Effector memory CD8-positive, alpha-beta T cell (primary cell): ENCODE results near the gene LDLRAD1.

Experiments used
- ATAC-seq: fragments of 150-1000 bp; cut with Tn5 transposase; replicated peaks from 2 replicates; pipeline ENCODE4 v1.10.0; 2021; ENCODE audit warnings: mild to moderate bottlenecking, moderate library complexity
- DNase-seq, 3 experiments: peaks; one replicate each; pipeline ENCODE4 v3.0.0; 2021
- H3K27ac Mint-ChIP-seq, 2 donors: one replicate each; pipeline ENCODE4 v1.8.0; 2022; ENCODE audit warnings: mild to moderate bottlenecking in 2 of 2, mixed read lengths in 2 of 2, moderate library complexity in 2 of 2
- H3K27me3 Mint-ChIP-seq, 2 donors: one replicate each; pipeline ENCODE4 v1.8.0; 2022; ENCODE audit warnings: mixed read lengths in 2 of 2
- H3K36me3 Mint-ChIP-seq: one replicate; pipeline ENCODE4 v1.8.0; 2022; ENCODE audit warnings: mild to moderate bottlenecking, moderate library complexity, mixed read lengths; ENCODE audit not compliant: insufficient read depth
- H3K4me1 Mint-ChIP-seq, 2 donors: one replicate each; pipeline ENCODE4 v1.8.0; 2022; ENCODE audit warnings: low read depth in 2 of 2, mixed read lengths in 2 of 2
- H3K4me3 Mint-ChIP-seq, 2 donors: one replicate each; pipeline ENCODE4 v1.8.0; 2022; ENCODE audit warnings: mild to moderate bottlenecking in 2 of 2, mixed read lengths in 2 of 2, moderate library complexity in 2 of 2
- H3K9me3 Mint-ChIP-seq, 2 donors: one replicate each; pipeline ENCODE4 v1.8.0; 2022; ENCODE audit warnings: mixed read lengths in 2 of 2

Gene LDLRAD1

DNA sequence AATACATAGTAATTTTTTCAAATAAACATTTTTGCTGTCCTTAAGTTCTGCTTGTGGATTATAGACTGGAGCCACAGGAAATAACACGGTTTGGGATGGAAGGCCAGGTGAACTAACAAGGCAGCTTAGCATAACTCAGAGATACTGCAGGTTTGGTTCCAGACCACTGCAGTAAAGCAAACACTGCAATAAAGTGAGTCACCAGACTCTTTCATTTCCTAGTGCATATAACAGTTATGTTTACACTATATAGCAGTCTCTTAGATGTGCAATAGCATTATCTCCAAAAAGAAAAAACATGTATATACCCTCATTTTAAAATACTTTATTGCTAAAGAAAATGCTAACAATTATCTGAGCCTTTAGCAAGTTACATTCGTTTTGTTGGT is 49.9 kb downstream of the LDLRAD1 start:
- no peak overlapping the region for H3K27ac Mint-ChIP-seq
- no peak overlapping the region for H3K4me3 Mint-ChIP-seq
- no peaks in the 10 kb centered on the region for H3K9me3 Mint-ChIP-seq
- peaks cover 24% of the 10 kb centered on the region for H3K36me3 Mint-ChIP-seq
- no peak for DNase-seq
- no peaks in the 10 kb centered on the region for H3K4me1 Mint-ChIP-seq
- H3K27me3 Mint-ChIP-seq = no peaks in the 10 kb centered on the region
- ATAC-seq = no peak

GRCh38 chr1:53967409-53968124 is 50.4 kb downstream of the LDLRAD1 start:
- no peak for DNase-seq
- no peaks in the 10 kb centered on the region for H3K9me3 Mint-ChIP-seq
- no peaks in the 10 kb centered on the region for H3K4me1 Mint-ChIP-seq
- no peaks in the 10 kb centered on the region for H3K27me3 Mint-ChIP-seq
- H3K4me3 Mint-ChIP-seq = no peak overlapping the region
- H3K36me3 Mint-ChIP-seq = peaks cover 24% of the 10 kb centered on the region
- peak overlapping the region in 1 of 2 donors; percentile 38 for H3K27ac Mint-ChIP-seq
- ATAC-seq = no peak

DNA sequence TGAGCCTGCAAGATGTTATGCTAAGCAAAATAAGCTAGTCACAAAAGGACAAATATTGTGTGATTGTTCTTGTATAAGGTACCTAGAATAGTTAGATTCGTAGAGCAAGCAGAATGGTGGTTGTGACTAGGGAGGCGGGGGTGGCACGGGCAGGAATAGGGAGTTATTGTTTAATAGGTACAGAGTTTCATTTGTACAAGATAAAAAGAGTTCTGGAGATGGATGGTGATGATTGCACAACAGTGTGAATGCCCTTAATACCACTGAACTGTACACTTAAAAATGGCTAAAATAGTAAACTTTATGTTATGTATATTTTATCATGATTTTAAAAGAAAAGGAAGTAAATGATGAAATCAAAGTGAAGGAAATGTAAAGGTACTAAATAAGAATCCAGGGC is 51.2 kb downstream of the LDLRAD1 start:
- DNase-seq (no peak), ATAC-seq (no peak)
- no peaks in the 10 kb centered on the region for H3K9me3 Mint-ChIP-seq
- H3K4me1 Mint-ChIP-seq = no peaks in the 10 kb centered on the region
- H3K4me3 Mint-ChIP-seq = no peak overlapping the region
- peaks cover 24% of the 10 kb centered on the region for H3K36me3 Mint-ChIP-seq
- H3K27ac Mint-ChIP-seq = peak overlapping the region in 1 of 2 donors; percentile 58
- no peaks in the 10 kb centered on the region for H3K27me3 Mint-ChIP-seq

GRCh38 chr1:53964109-53964508 is 53.9 kb downstream of the LDLRAD1 start:
- no peak for DNase-seq
- Mint-ChIP-seq H3K27ac (no peak overlapping the region), H3K9me3 (no peaks in the 10 kb centered on the region), H3K36me3 (peaks cover 34% of the 10 kb centered on the region), H3K4me1 (no peaks in the 10 kb centered on the region), H3K4me3 (no peak overlapping the region), H3K27me3 (no peaks in the 10 kb centered on the region)
- no peak for ATAC-seq

GRCh38 chr1:53963460-53963859 is 54.5 kb downstream of the LDLRAD1 start:
- ATAC-seq = no peak
- Mint-ChIP-seq H3K27me3 (no peaks in the 10 kb centered on the region), H3K9me3 (no peaks in the 10 kb centered on the region), H3K36me3 (peaks cover 34% of the 10 kb centered on the region), H3K4me3 (no peak overlapping the region), H3K27ac (no peak overlapping the region), H3K4me1 (no peaks in the 10 kb centered on the region)
- no peak for DNase-seq

DNA sequence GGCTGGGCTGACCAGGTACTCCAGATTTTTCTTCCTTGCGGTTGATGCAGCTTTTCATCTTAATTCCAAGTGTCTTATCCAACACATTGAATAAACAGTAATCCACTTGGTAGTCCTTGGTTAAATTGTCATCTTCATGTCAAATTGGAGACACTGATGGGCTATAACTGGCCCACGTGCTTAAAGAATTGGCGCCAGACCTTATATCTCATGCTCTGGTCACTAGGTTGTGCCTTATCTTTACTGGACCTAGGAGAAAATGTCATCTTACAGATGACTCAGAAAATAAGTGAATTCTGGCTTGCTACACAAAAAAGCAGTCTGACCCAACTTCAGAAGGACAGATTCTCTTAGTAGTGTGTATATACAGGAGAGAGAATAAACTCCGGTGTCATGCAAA is 55.6 kb downstream of the LDLRAD1 start:
- ATAC-seq = no peak
- H3K4me1 Mint-ChIP-seq = no peaks in the 10 kb centered on the region
- no peak overlapping the region for H3K4me3 Mint-ChIP-seq
- H3K36me3 Mint-ChIP-seq = peaks cover 29% of the 10 kb centered on the region
- H3K27ac Mint-ChIP-seq = no peak overlapping the region
- DNase-seq = no peak
- H3K27me3 Mint-ChIP-seq = no peaks in the 10 kb centered on the region
- no peaks in the 10 kb centered on the region for H3K9me3 Mint-ChIP-seq

GRCh38 chr1:53959664-53960250 is 58.2 kb downstream of the LDLRAD1 start:
- Mint-ChIP-seq H3K4me1 (peaks cover 0 to 3% of the 10 kb centered on the region in 2 donors), H3K36me3 (peaks cover 22% of the 10 kb centered on the region), H3K27ac (no peak overlapping the region), H3K4me3 (no peak overlapping the region), H3K9me3 (no peaks in the 10 kb centered on the region), H3K27me3 (no peaks in the 10 kb centered on the region)
- peak; percentile 75 for ATAC-seq
- peak; percentile 32 to 52 (median 45) for DNase-seq
